Skeletal muscle tissue (tissue), 4 donors: ENCODE results near the gene ACOT4. TPM values are rescaled to one million over a fixed set of nuclear protein-coding genes. Genes with fewer than 3 reads are reported as not detected.

ENCODE experiments used
- H3K27ac ChIP-seq: one replicate; pipeline ENCODE4 v1.7.0; 2013; ENCODE audit warnings: mild to moderate bottlenecking, low read depth, low read length, inconsistent platforms
- H3K27me3 ChIP-seq, 3 donors: one replicate each; pipeline ENCODE4 v1.7.0; 2013; ENCODE audit warnings: low read length in 3 of 3; ENCODE audit not compliant: control insufficient read depth in 3 of 3, insufficient read depth in 3 of 3
- H3K36me3 ChIP-seq, 3 donors: one replicate each; pipeline ENCODE4 v1.7.0; 2013; ENCODE audit warnings: low read length in 3 of 3; ENCODE audit not compliant: control insufficient read depth in 3 of 3, insufficient read depth in 3 of 3
- H3K4me1 ChIP-seq, 3 donors: one replicate each; pipeline ENCODE4 v1.7.0; 2013; ENCODE audit warnings: low read length in 3 of 3, mild to moderate bottlenecking in 3 of 3; ENCODE audit not compliant: control insufficient read depth in 3 of 3, insufficient read depth in 3 of 3
- H3K4me3 ChIP-seq, 3 donors: one replicate each; pipeline ENCODE4 v1.7.0; 2013; ENCODE audit warnings: low read length in 3 of 3
- H3K9ac ChIP-seq, 3 donors: one replicate each; pipeline ENCODE4 v1.7.0; 2013; ENCODE audit warnings: low read length in 3 of 3, mild to moderate bottlenecking in 3 of 3, moderate library complexity in 2 of 3, low read depth in 1 of 3
- H3K9me3 ChIP-seq, 3 donors: one replicate each; pipeline ENCODE4 v1.7.0; 2013; ENCODE audit warnings: low read length in 3 of 3; ENCODE audit not compliant: control insufficient read depth in 3 of 3
- total RNA-seq: library from RNA; depleted of rRNA; stranded (reverse); fragments of >200 nt; gene quantifications from one replicate; pipeline ENCODE4 v1.2.3, GENCODE V29; 2014
- donor health status: Osteomylitis.

The ACOT4 gene
- total RNA-seq, 1 donor from 2014 or later: 0.52 TPM

DNA sequence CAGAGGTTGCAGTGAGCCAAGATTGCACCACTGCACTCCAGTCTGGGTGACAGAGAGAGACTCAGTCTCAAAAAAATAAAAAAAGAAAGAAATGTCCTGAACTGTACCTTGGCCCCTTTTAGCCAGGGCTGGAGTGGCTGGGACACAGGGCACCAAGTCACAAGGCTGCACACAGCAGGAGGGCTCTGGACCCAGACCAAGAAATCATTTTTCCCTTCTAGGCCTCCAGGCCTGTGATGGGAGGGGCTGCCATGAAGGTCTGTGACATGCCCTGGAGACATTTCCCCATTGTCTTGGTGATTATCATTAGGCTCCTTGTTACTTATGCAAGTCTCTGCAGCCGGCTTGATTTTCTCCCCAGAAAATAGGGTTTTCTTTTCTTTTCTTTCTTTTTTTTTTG, 15.6 kb downstream of the ACOT4 start:
- Histone ChIP-seq H3K4me1 (peaks cover 0 to 2% (median 0%) of the 10 kb centered on the region in 3 donors), H3K36me3 (no peaks in the 10 kb centered on the region), H3K27me3 (no peaks in the 10 kb centered on the region), H3K9me3 (peaks cover 0 to 2% (median 0%) of the 10 kb centered on the region in 3 donors), H3K9ac (no peak overlapping the region), H3K4me3 (no peak overlapping the region), H3K27ac (no peak overlapping the region)

- no peak overlapping the region for H3K27ac ChIP-seq
- no peaks in the 10 kb centered on the region for H3K27me3 ChIP-seq
- no peak overlapping the region for H3K4me3 ChIP-seq
- H3K9ac ChIP-seq: no peak overlapping the region
- no peaks in the 10 kb centered on the region for H3K36me3 ChIP-seq
- peaks cover 0 to 2% (median 0%) of the 10 kb centered on the region in 3 donors for H3K9me3 ChIP-seq
- H3K4me1 ChIP-seq: peaks cover 0 to 4% (median 0%) of the 10 kb centered on the region in 3 donors
Measured at GRCh38 chr14:73610687-73611086, 19.0 kb downstream of the ACOT4 start.

DNA sequence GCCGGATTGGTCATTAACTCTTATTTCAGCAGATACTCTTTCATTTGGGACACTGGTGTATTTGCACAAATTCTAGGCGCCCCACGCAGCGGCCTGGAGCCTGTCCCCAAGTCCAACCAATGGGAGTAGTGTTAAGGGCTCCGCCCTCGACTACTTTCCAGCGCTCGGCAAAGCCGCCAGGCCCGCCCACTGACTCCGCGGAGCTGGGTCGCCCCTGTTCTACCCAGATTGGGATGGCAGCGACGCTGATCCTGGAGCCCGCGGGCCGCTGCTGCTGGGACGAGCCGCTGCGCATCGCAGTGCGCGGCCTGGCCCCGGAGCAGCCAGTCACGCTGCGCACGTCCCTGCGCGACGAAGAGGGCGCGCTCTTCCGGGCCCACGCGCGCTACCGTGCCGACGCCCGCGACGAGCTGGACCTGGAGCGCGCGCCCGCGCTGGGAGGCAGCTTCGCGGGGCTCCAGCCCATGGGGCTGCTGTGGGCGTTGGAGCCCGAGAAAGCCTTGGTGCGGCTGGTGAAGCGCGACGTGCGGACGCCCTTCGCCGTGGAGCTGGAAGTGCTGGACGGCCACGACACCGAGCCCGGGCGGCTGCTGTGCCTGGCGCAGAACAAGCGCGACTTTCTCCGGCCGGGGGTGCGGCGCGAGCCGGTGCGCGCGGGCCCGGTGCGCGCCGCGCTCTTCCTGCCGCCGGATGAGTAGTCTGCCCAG, 20.8 kb downstream of the ACOT4 start, which contains the start of gene ACOT6:
ACOT6 (plus strand) TSS at position 179 of the 707 bp plus-strand sequence; CDS start at position 234, 55 bp downstream.
- Histone ChIP-seq H3K27me3 (no peaks in the 10 kb centered on the region), H3K4me3 (peak within 1 kb of the TSS; percentile 59 to 80 (median 79)), H3K9me3 (peaks cover 0 to 2% (median 0%) of the 10 kb centered on the region in 3 donors), H3K4me1 (peaks cover 0 to 4% (median 0%) of the 10 kb centered on the region in 3 donors), H3K36me3 (no peaks in the 10 kb centered on the region), H3K9ac (peak within 1 kb of the TSS; percentile 61 to 87 (median 80)), H3K27ac (peak within 1 kb of the TSS; percentile 45)

- H3K27me3 ChIP-seq: no peaks in the 10 kb centered on the region
- H3K9ac ChIP-seq: peak overlapping the region; percentile 61 to 87 (median 80)
- H3K9me3 ChIP-seq: peaks cover 0 to 2% (median 0%) of the 10 kb centered on the region in 3 donors
- no peaks in the 10 kb centered on the region for H3K36me3 ChIP-seq
- H3K4me1 ChIP-seq: peaks cover 0 to 4% (median 0%) of the 10 kb centered on the region in 3 donors
- H3K4me3 ChIP-seq: peak overlapping the region; percentile 59 to 80 (median 79)
- peak overlapping the region; percentile 45 for H3K27ac ChIP-seq
Measured at GRCh38 chr14:73613046-73613383, 21.3 kb downstream of the ACOT4 start.

DNA sequence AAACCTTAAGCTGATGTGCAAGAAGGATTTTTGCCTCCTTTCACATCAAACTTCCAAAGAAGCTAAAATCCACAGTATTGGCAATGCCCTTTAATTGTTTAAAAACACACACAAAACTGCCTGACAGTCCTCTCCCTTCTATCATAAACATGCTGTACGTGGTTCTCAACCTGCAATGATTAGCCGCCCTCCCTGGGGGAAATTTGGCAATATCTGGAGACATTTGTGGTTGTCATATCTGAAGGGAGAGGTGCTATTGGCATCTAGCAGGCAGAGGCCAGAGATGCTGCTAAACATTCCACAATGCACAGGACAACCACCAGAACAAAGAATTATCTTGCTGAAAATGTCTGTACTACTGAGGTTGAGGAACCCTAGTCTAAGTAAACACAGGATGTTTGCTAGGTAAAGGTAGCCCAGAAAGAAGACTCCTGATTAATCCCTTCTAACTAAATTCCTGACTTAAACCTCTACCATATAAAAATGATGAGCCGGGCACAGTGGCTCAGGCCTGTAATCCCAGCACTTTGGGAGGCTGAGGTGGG, 21.8 kb downstream of the ACOT4 start:
- no peaks in the 10 kb centered on the region for H3K36me3 ChIP-seq
- peaks cover 0 to 4% (median 0%) of the 10 kb centered on the region in 3 donors for H3K4me1 ChIP-seq
- H3K27ac ChIP-seq: no peak overlapping the region
- H3K4me3 ChIP-seq: peak overlapping the region in 1 of 3 donors; percentile 59
- peak overlapping the region; percentile 61 to 87 (median 80) for H3K9ac ChIP-seq
- no peaks in the 10 kb centered on the region for H3K27me3 ChIP-seq
- peaks cover 0 to 2% (median 0%) of the 10 kb centered on the region in 3 donors for H3K9me3 ChIP-seq

GRCh38 chr14:73616831-73617230, 25.2 kb downstream of the ACOT4 start:
- H3K36me3 ChIP-seq: no peaks in the 10 kb centered on the region
- no peak overlapping the region for H3K4me3 ChIP-seq
- peaks cover 0 to 4% (median 3%) of the 10 kb centered on the region in 3 donors for H3K4me1 ChIP-seq
- no peak overlapping the region for H3K27ac ChIP-seq
- H3K9ac ChIP-seq: no peak overlapping the region
- H3K9me3 ChIP-seq: no peaks in the 10 kb centered on the region
- H3K27me3 ChIP-seq: no peaks in the 10 kb centered on the region

DNA sequence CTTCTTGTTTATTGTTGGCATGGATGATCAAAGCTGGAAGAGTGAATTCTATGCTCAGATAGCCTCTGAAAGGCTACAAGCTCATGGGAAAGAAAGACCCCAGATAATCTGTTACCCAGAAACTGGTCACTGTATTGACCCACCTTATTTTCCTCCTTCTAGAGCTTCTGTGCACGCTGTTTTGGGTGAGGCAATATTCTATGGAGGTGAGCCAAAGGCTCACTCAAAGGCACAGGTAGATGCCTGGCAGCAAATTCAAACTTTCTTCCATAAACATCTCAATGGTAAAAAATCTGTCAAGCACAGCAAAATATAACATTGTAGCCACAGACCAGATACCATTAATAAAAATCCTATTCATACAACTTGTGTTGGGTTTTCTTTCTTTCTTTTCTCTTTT, 27.9 kb downstream of the ACOT4 start:
- Histone ChIP-seq H3K27me3 (no peaks in the 10 kb centered on the region), H3K27ac (no peak overlapping the region), H3K36me3 (no peaks in the 10 kb centered on the region), H3K9ac (no peak overlapping the region), H3K4me3 (no peak overlapping the region), H3K4me1 (peaks cover 0 to 3% (median 0%) of the 10 kb centered on the region in 3 donors), H3K9me3 (no peaks in the 10 kb centered on the region)

DNA sequence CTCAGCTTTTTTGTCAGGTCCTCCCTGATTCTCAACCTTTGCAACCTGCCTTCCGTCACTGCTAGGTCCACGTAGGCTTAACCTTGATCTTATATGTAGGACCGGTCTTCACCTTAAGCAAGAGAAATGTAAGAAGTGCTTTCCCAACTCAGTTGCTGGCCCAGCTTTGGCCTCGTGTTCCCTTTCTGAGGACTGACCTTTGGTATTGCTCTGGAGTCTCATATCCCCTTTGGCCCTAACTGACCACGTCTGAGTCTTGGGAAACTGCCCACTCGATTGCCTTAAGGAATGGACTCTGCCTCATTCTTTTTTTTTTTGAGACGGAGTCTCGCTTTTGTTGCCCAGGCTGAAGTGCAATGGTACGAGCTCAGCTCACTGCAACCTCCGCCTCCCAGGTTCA, 28.6 kb downstream of the ACOT4 start:
- Histone ChIP-seq H3K9ac (no peak overlapping the region), H3K27ac (no peak overlapping the region), H3K4me3 (no peak overlapping the region), H3K27me3 (no peaks in the 10 kb centered on the region), H3K9me3 (no peaks in the 10 kb centered on the region), H3K36me3 (no peaks in the 10 kb centered on the region), H3K4me1 (peaks cover 0 to 3% (median 0%) of the 10 kb centered on the region in 3 donors)

DNA sequence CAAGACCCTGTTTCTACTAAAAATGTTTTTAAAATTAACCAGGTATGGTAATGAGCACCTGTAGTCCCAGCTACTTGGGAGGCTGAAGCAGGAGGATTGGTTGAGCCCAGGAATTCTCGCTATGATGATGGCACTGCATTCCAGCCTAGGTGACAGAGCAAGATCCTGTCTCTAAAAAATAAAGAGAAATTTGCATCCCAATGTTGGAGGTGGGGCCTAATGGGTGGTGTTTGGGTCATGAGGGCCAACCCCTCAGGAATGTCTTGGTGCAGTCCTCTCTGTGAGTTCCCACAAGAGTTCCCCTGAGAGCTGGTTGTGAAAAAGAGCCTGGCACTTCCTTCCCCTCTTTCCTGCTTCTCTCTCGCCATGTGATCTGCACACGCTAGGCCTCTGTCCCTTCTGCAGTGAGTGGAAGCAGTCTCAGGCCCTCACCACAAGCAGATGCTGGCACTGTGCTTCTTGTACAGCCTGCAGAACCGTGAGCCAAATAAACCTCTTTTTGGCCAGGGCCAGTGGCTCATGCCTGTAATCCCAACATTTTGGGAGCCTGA, 31.9 kb downstream of the ACOT4 start:
- Histone ChIP-seq H3K9me3 (no peaks in the 10 kb centered on the region), H3K9ac (no peak overlapping the region), H3K4me3 (no peak overlapping the region), H3K36me3 (no peaks in the 10 kb centered on the region), H3K4me1 (peaks cover 0 to 3% (median 0%) of the 10 kb centered on the region in 3 donors), H3K27me3 (no peaks in the 10 kb centered on the region), H3K27ac (no peak overlapping the region)

GRCh38 chr14:73625706-73626105, 34.0 kb downstream of the ACOT4 start:
- H3K4me1 ChIP-seq: no peaks in the 10 kb centered on the region

More at GRCh38 chr14:73625706-73626105, 34.0 kb downstream of the ACOT4 start:
- Histone ChIP-seq H3K9ac (no peak overlapping the region), H3K36me3 (no peaks in the 10 kb centered on the region), H3K27ac (no peak overlapping the region), H3K9me3 (no peaks in the 10 kb centered on the region), H3K27me3 (no peaks in the 10 kb centered on the region), H3K4me3 (no peak overlapping the region)
